ENCODE data around the gene CISD2.
"Not testable (repeated sequence)": the region's sequence is repeated elsewhere in the genome, so short reads cannot be mapped to it uniquely, and the experiment has no call there.

The CISD2 gene

DNA sequence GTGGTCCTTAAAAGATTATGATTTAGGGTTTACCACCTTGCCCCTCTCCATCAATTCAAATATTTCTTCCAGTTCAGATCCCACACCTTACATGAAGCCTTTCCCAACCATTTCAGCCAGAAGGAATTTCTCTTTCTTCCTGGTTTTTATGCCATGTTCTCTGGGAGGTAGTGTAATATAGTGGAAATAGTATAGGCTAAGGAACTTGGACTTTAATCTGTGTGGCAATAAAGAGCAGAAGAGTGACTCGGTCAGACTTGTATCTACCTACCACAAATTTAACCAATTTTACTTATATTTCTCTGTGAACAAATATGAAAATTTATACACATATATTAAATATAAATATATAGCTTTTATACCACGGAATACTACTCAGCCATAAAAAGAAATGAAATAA is 18.4 kb upstream of the CISD2 start:
- DNase-seq (ENCODE audit: low read depth), result no peak

DNA sequence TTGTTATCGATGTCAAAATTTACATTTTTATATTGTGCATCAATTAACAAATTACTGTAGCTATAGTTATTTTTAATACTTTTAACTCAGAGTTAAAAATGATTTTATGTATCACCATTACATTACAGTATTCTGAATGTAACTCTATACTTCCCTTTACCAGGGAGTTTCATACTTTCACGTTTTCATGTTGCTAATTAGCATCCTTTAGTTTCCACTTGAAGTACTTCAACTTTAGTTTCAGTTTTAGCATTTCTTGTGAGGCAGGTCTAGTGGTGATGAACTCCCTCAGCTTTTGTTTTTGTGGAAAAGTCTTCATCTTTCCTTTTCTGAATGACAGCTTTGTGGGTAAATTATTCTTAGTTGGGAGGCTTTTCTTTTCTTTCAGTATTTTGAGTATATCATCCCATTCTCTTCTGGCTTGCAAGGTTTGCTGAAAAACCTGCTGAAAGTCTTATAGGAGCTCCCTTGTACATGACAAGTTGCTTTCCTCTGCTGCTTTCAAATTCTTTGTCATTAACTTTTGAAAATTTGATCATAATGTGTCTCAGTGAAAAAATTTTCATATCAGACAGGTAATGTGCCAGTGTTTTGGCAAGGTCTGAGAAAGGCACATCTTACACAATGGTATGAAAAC is 9.8 kb upstream of the CISD2 start:
- no peak for DNase-seq (ENCODE audit: low read depth)

DNA sequence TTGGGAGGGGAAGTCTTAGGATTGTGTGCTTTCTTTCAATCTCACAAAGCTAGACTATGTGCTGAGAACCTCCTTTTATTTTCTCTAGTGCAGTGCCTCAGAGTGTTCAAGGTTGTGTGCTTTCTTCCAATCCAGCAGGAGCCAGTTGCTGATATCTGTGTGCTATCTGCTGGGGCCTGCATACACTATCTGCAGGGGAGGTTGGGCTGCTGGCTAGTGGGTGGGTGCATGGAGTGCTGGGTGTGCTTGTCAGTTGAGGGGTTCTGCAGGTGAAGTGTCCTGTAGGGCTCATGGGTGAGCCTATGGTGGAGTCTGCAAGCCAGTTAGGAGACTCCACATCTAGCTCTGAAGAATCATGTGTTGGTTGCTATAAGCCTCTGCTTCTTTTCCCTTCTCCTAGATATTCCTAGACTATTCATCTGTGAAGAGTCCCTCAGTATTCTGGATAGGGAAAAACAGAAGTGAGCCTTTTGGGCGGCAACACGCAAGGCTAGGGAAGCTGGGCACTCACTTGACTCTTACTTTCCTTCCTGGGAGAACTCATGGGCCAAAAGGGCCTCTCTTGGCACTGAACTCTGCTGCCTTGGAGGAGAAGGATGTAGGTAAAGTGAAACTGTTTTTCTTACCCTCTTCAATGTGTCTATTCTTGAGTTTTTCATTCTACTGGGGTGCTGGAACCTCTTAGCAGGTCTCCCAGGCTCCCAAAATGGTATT is 8.0 kb upstream of the CISD2 start:
- DNase-seq (ENCODE audit: low read depth), result no peak

DNA sequence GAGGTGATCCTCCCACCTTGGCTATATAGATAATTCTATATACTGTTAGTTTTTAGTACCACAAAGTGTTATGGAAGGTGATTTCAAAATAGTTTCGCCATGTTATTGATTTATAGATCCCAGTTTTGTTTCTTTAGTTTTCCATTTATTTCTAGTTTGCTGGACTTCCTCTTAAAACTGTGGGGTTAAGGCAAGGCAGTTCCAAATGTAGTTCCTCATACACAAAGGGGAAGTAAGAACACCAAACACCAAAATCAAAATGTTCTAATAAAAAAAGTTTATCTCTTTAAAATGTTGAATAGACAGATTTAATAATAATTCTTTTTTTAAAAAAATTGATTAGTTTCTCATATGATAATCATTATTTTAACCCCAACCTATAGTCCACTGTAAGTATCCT is 6.8 kb upstream of the CISD2 start:
- DNase-seq (ENCODE audit: low read depth), result no peak

DNA sequence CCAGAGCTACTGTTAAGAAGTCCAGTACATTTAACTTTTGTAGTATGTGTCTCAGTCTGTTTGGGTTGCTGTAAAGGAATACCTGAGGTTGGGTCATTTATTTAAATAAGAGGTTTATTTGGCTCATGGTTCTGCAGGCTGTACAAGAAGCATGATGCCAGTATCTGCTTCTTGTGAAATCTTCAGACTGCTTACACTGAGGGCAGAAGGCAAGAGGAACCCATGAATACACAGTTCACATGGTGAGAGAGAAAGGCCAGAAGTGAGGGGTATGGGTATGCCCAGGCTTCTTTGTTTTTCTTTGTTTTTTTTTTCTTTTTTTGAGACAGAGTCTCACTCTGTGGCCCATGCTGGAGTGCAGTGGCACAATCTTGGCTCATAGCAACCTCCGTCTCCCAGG is 6.0 kb upstream of the CISD2 start:
- DNase-seq (ENCODE audit: low read depth), result no peak

DNA sequence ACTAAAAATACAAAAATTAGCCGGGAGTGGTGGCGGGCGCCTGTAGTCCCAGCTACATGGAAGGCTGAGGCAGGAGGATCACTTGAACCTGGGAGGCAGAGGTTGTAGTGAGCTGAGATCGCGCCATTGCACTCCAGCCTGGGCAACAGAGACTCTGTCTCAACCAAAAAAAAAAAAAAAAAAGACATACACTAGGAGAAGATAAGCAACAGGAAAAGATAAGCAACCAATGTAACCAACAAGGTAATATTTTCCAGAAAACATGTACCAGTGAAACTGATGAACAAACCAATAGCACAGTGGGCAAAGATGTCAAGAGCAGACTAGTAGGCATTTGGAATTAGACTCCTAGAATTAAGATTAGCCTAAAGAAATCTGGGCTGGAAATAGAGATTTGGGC is 3.5 kb upstream of the CISD2 start:
- DNase-seq (ENCODE audit: low read depth), result not testable (repeated sequence)

DNA sequence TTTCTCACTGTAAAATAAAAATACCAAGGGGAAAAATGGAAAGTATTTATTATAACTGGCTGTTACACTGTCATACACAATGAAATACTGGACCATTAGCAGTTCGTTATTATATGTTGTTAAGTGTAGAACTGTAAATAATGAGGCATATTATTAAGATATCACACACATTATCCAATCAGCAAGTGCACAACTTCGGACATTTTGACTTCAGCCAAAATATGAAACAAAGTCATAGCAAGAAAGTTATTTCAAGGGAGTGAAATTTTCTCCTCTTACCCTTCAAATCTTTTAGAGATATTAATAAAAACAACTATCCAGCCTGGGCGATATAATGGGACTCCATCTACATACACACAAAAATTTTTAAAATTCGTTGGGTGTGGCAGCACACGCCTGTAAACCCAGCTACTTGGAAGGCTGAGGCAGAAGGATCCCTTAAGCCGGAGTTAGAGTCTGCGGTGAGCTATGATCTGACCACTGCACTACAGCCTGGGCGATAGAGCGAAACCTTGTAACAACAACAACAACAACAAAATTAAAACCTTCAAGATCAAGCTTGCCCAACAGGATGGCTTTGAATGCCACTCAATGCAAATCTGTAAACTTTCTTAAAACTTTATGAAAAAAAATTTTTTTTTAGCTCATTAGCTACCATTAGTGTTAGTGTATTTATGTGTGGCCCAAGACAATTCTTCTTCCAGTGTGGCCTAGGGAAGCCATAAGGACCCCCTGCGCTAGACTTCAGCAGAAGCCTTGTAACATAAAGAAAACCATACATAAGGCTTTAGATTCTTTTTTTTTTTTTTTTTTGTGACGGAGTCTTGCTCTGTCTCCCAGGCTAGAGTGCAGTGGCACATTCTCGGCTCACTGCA is 1.3 kb upstream of the CISD2 start:
- DNase-seq (ENCODE audit: low read depth), result no peak

DNA sequence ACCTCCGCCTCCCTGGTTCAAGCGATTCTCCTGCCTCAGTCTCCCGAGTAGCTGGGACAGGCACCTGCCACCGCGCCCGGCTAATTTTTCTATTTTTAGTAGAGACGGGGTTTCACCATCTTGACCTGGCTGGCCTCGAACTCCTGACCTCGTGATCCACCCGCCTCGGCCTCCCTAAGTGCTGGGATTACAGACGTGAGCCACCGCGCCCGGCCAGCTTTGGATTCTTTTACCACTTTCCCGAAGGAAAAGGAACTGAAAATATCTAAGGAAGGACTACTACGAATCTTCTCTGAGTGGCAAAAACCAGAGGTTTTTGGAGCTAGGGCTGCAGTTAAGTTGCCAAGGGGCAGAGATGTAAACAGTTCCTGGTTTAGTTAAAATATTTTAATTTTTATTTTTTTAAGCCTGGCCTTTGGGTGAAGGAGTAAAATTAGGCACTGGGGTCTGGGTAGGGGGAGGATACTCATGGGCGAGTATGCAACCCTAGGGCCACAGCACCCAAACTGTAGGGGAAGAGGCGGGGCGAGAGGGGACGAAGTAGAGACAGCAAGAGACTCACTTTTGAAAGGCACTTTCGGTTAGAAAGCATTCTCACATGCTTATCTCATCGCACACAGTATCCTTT is 525 bp upstream of the CISD2 start:
- DNase-seq (ENCODE audit: low read depth), result no peak

DNA sequence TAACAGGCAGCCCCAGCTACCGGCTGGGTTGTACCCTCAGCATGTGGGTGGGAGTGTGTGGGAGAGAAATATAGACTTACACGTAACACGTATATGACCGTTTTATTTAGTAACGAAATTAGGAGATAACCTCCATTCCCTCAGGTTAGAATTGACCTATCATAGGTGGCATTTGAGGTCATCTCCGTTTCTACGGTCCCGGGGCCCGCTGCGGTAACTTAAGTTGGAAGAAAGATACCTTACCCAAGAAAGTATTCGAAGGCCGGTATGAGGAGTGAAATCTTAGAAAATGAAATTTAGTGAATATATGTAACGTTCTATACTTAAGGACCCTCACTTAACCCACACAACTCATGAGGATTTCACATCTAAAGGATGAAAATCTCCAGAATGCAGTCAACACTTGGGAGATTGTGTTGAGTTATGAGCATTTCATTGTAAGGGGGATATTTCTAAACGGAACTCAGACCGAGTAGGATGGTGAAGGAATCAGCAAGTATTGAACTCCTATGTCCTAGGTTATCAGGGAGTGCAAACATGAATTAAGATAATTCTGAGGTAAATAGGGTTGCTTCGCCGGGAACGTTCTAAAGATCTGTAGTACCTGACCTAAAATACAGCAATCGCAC is 891 bp downstream of the CISD2 start:
- DNase-seq (ENCODE audit: low read depth), result no peak

DNA sequence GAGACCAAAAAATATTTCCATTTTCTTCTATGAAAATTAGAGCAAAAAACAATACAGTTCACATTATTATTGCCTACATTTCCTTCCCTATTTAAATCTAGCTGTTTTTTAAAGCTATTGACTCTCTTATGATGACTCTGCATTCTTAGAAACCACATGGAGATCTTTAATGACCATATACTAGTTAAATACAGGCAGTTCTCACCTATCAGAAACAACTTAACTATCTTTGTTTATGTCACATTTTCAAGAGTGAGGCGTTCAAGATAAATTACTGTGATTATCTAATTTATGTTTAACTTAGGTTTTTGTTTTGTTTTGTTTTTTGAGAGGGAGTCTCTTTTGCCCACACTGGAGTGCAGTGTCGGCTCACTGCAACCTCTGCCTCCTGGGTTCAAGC is 3.0 kb downstream of the CISD2 start:
- DNase-seq (ENCODE audit: low read depth), result no peak

DNA sequence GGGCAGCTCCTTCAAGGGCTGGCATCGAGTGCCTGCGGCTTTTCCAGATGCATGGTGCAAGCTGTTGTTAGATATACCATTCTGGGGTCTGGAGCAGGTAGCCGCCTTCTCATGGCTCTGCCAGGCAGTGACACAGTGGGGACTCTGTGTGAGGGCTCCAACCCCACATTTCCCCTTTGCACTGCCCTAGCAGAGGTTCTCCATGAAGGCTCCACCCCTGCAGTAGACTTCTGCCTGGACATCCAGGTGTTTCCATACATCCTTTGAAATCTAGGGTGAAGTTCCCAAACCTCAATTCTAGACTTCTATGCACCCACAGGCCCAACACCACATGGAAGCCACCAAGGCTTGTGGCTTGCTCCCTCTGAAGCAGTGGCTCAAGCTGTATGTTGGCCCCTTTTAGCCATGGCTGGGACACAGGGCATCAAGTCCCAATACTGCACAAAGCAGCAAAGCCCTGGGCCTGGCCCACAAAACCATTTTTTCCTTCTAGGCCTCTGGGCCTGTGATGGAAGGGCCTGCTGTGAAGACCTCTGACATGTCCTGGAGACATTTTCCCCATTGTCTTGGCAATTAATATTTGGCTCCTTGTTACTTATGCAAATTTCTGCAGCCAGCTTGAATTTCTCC is 8.8 kb downstream of the CISD2 start:
- DNase-seq (ENCODE audit: low read depth), result not testable (repeated sequence)

DNA sequence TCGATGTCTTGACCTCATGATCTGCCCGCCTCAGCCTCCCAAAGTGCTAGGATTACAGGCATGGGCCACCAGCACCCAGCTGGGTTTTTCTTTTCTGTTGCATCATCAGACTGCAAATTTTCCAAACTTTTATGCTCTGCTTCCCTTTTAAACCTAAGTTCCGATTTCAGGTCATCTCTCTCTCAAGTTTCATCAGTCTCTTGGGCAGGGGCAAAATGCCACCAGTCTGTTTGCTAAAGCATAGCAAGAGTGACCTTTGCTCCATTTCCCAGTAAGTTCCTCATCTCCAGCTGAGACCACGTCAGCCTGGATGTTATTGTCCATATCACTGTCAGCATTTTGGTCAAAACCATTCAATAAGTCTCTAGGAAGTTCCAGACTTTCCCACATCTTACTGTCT is 9.6 kb downstream of the CISD2 start:
- DNase-seq (ENCODE audit: low read depth), result not testable (repeated sequence)

DNA sequence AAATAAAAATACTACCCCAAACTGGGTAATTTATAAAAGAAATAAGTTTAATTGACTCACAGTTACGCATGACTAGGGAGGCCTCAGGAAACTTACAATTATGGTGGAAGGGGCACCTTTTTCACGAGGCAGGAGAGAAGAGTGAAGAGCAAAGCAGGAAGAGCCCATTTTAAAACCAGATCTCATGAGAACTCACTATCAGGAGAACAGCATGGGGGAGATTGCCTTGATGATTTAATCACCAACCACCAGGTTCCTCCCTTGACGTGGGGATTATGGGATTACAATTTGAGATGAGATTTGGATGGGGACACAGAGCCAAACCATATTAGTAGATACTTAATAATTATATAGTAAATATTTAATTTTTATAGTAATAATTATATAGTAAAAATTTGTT is 10.1 kb downstream of the CISD2 start:
- DNase-seq (ENCODE audit: low read depth), result no peak

DNA sequence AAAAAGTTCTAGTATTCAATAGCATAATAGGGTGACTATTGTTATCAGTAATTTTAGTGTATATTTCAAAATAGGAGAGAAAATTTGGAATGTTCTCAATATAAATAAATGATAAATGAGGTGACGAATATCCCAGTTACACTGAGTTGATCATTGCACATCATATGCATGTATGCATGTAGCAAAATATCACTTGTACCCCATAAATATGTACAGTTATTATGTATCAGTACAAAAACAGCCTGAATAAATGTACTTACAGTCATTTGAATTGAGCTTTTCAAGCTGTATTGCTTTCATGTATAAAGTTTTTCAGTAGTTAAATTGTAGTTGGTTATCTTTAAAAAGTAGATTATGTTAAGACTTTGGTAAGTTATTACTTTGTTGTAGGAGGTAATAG is 12.6 kb downstream of the CISD2 start:
- no peak for DNase-seq (ENCODE audit: low read depth)

DNA sequence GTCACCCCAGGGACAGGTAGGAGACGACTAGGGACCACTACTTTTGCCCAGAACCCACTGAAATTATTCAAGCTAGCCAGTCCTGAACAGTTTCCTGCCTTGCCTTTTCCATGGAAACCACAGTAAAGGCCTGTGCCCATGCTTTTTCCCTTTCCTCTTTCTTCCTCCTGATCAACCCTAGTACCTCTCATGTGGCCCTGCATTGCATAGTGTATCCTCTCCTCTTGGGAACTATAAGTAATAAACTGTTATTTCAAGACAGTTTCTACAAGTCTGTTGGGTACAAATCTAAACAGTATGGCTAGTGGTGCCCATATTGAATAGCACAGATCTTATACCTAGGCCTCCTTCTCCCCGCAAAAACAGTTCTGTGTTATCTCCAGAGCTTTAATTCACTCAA is 14.5 kb downstream of the CISD2 start:
- no peak for DNase-seq (ENCODE audit: low read depth)

DNA sequence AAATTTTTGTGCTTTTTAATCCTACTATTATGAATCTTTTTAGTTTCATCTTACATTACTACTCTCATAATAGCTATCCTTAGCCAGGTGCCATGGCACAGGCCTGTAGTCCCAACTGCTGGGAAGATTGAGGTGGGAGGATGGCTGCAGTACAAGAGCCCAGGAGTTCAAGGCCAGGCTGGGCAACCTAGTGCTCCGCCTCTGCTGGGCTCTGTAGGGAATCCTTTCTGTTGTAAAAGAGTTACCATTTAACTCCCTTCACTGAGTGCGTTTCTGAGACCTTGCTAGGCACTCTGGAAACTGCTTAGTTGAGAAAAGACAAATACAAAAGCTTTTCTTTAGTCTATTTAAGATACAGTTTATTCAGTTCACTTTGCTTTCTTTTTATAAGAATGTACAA is 19.8 kb downstream of the CISD2 start:
- not testable (repeated sequence) for DNase-seq (ENCODE audit: low read depth)

DNA sequence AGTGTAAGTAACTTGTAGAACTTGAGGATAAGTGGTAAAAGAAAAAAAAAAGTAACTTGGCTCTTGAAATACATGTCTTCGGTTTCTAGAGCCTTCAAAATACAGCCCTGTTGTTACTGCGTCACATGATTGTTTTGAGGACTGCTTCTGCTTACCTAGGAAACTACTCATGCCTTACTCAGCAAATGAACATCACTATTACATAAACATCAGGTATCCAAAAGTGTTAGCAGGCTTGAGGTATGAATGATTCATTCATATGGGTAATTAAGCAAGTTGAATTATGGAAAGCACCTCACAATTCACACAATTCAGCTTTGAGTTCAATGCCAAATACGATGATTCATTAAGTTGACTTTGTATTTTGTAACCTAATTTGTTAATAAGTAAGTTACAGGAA is 21.1 kb downstream of the CISD2 start:
- DNase-seq (ENCODE audit: low read depth), result not testable (repeated sequence)

DNA sequence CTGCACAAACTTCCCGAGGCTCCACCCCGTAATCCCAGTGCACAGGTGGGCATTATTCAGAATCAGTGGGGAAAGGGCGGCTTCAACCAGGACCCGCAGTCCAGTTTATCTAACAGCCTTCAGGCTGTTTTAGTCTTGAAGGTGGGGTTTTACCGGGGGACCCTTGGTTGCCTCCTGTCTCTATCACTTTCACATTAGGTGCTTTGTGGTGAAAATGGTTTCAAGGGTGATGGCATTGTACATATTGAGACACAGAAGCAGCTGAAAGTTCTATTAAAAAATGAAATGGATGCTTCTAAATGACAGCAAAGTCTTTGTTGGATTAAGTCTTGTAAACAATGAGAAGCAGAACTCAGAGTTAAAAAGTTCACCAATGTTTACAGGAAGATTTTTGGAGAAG is 27.8 kb downstream of the CISD2 start:
- not testable (repeated sequence) for DNase-seq (ENCODE audit: low read depth)

DNA sequence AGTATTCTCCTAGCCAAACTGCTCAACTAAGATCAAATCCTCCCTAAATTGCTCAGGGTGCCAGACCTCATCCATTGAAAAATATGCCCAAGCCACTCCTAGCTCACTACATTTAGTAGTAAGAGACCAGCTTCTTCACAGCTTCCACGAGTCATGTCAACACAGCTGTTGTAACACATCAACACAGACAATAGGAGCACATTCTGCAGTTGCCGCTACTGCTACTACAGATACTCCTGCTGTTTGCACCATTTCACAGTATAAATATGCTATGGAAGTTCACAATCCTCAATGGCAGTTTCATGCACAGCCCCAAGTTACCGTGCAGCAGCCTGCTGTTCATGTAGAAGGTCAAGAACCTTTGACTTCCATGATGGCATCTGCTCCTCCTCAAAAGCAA is 28.8 kb downstream of the CISD2 start:
- not testable (repeated sequence) for DNase-seq (ENCODE audit: low read depth)

DNA sequence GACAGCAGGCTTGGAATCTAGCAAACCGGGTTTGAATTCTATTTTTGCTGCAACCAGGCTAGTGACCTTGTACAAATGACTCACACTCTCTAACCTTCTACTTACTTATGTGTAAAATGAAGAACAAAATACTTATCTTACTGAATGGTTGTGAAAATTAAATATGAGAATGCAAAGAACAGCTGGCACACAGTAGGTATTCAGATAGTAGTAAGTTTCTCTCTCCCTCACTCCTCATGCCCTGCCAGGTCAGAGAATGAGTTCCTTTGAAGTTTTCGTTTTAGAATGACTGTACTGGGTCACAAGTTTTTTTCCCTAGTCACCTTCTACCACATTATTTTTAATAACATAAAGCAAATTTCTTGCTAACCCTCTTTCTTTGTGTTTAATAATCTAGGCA is 33.0 kb downstream of the CISD2 start:
- no peak for DNase-seq (ENCODE audit: low read depth)

DNA sequence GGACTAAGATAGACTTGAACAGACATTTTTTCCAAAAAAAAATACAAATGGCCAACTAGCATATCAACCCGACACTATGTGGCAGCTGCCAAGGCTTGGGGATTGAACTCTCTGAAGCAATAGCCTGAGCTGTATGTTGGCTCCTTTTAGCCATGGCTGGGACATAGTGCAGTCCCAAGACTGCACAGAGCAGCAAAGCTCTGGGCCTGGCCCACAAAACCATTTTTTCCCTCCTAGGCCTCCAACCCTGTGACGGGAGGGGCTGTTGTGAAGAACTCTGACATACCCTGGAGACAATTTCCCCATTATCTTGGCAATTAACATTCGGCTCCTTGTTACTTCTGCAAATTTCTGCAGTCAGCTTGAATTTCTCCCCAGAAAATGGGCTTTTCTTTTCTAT is 50.1 kb downstream of the CISD2 start:
- no peak for DNase-seq (ENCODE audit: low read depth)

DNA sequence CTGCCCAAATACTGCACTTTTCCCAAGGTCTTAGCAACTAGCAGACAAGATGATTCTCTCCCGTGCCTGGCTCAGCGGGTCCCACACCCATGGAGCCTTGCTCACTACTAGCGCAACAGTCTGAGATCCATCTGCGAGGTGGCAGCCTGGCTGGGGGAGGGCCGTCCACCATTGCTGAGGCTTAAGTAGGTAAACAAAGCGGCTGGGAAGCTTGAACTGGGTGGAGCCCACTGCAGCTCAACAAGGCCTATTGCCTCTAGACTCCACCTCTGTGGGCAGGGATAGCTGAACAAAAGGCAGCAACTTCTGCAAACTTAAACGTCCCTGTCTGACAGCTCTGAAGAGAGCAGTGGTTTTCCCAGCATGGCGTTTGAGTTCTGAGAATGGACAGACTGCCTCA is 50.9 kb downstream of the CISD2 start:
- DNase-seq (ENCODE audit: low read depth), result not testable (repeated sequence)
